ENCODE data around the gene DISP3. TPM values are rescaled to one million over a fixed set of nuclear protein-coding genes. Genes with fewer than 3 reads are reported as not detected.

DISP3 gene
- total and polyA plus RNA-seq, 11 donors, result 0.03 to 0.45 (median 0.12) TPM; not detected in 5

- H3K36me3 ChIP-seq, result no peaks in the 10 kb centered on the region
- DNase-seq, result no peak
- H3K9me3 ChIP-seq, result peaks cover 0 to 48% (median 33%) of the 10 kb centered on the region in 12 donors
- H3K4me3 ChIP-seq, result no peak overlapping the region
- peaks cover 0 to 29% (median 14%) of the 10 kb centered on the region in 9 donors for H3K27me3 ChIP-seq
- 75 to 89% (median 84%) methylated on average over 3 of the region's 3 CpGs for WGBS, 4 donors
- TF ChIP-seq POLR2A (IDR thresholded peaks at IDR 0.05) (no peak), CTCF (IDR thresholded peaks at IDR 0.05) (no peak)
- intact Hi-C loops (cut with DNase I), result no loop called here
- no peak for ATAC-seq
- no peaks in the 10 kb centered on the region for H3K4me1 ChIP-seq
- no peak overlapping the region for H3K27ac ChIP-seq
These were observed 25.6 kb downstream of the DISP3 start for GRCh38 chr1:11504599-11504998.

DNA sequence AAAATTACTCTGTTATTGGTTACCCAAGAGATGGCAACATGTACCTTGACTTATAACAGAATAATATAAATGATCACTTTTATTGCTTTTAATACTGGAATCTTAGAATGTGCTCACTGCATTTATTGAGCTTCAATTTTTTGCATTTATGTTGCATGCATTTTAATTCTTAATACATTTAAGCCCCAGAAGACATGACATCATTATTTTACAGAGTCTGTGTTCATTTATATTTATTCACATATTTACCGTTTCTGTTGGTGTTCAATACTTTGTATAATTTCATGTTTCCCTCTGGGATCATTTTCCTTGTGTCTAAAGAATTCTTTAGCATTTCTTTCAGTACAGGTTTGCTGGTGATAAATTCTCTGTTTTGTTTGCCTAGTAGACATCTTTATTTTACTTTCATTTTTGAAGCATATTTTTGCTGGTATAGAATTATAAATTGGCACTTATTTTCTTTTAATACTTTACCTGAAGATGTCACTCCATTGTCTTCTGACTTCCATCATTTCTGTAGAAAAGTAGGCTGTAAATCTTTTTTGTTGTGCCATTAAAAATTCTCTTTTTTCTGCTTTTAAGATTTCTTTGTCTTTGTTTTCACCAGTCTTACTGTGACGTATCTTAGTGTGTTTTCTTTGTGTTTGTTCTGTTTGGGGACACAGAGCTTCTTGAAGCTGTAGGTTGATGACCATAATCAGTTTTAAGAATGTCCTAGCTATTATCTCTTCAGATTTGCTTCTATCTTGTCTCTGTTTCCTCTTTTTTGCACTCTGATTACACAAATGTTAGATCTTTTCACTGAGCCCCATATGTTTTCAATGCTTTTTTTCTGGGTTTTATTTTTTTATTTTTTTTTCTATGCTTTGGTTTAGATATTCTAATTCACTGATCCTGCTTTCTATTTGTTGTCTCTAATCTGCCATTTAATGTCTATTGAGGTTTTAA is 26.9 kb downstream of the DISP3 start:
- DNase-seq, result no peak
- intact Hi-C loops (cut with DNase I), result no loop called here
- TF ChIP-seq POLR2A (IDR thresholded peaks at IDR 0.05), result no peak
- Histone ChIP-seq H3K9me3 (peaks cover 0 to 53% (median 34%) of the 10 kb centered on the region in 12 donors), H3K4me3 (no peak overlapping the region), H3K27me3 (peaks cover 0 to 18% (median 10%) of the 10 kb centered on the region in 9 donors), H3K4me1 (no peaks in the 10 kb centered on the region), H3K36me3 (no peaks in the 10 kb centered on the region), H3K27ac (no peak overlapping the region)
- WGBS, 4 donors, result 82 to 89% (median 85%) methylated on average over 2 of the region's 2 CpGs
- no peak for ATAC-seq

DNA sequence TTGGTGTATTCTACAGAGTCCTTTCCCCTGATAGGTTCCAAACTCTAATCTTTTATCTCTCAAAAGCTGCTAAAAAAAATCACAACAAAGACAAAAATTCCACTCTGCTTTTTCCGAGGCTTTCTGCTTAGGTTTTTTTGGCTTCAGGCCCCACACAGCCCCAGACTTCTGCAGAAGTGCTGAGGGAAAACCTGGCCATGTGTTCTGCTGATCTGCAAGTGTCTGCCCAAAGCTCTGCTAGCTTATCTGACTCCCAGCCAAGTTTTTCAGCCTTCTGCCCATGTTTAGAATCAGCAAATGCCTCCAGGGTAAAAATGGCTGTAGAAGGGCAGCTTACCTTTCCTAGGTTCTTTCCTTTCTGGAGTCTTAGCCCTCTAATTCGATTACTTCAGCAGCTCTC is 28.4 kb downstream of the DISP3 start:
- Histone ChIP-seq H3K27ac (no peak overlapping the region), H3K4me3 (no peak overlapping the region), H3K36me3 (no peaks in the 10 kb centered on the region), H3K4me1 (no peaks in the 10 kb centered on the region), H3K9me3 (peaks cover 0 to 58% (median 34%) of the 10 kb centered on the region in 12 donors), H3K27me3 (peaks cover 0 to 4% (median 0%) of the 10 kb centered on the region in 9 donors)
- 49 to 69% (median 53%) methylated on average over 2 of the region's 2 CpGs for WGBS, 4 donors
- ATAC-seq (no peak), DNase-seq (no peak)
- TF ChIP-seq POLR2A (IDR thresholded peaks at IDR 0.05) (no peak), CTCF (IDR thresholded peaks at IDR 0.05) (no peak)
- intact Hi-C loops (cut with DNase I), result no loop called here

DNA sequence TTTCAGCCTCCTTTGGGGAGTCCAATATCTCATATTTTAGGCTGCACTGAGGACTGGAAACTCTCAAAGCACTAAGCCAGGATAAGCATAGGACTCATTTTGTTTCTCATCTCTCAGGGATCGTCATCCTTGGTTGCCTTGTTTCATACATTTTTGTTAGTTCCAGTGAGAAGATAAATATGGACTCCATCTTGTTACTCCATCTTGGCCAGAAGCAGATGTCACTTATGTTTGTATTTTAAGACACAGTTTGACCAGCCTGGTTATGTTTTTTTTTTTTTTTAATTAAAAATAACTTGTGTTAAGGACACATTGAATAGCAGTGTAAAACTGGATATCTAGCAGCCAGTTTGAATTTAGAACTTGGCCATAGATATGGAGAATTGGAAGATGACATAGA is 34.7 kb downstream of the DISP3 start:
- H3K9me3 ChIP-seq, result peaks cover 0 to 10% (median 0%) of the 10 kb centered on the region in 12 donors
- 79 to 95% (median 91%) methylated on average over 1 of the region's 1 CpG for WGBS, 4 donors
- H3K4me1 ChIP-seq, result no peaks in the 10 kb centered on the region
- ATAC-seq (no peak), DNase-seq (no peak)
- H3K27ac ChIP-seq, result no peak overlapping the region
- TF ChIP-seq POLR2A (IDR thresholded peaks at IDR 0.05), result no peak
- no peak for TF ChIP-seq CTCF (IDR thresholded peaks at IDR 0.05)
- H3K36me3 ChIP-seq, result no peaks in the 10 kb centered on the region
- intact Hi-C loops (cut with DNase I), result no loop called here
- H3K27me3 ChIP-seq, result no peaks in the 10 kb centered on the region
- H3K4me3 ChIP-seq, result no peak overlapping the region
